GM12891 (cell line): ENCODE data around the gene TSACC. TPM values are rescaled to one million over a fixed set of nuclear protein-coding genes. Genes with fewer than 3 reads are reported as not detected.

Experiments
- DNase-seq: peaks from one replicate; pipeline ENCODE4 v3.0.0; 2011; ENCODE audit warnings: low spot score; ENCODE audit not compliant: insufficient read length
- FAIRE-seq: peaks from 2 replicates; lab custom pipeline; 2011; peaks lifted over from hg19 to GRCh38; lab: Jason Lieb, UNC
- PAX5 ChIP-seq: IDR thresholded peaks from 2 replicates; pipeline ENCODE4 v1.6.1; 2011; ENCODE audit warnings: low read length, moderate library complexity, mild to moderate bottlenecking; ENCODE audit not compliant: insufficient read depth, severe bottlenecking
- POLR2A ChIP-seq: IDR thresholded peaks from 2 replicates; pipeline ENCODE4 v1.6.1; 2011; ENCODE audit warnings: low read depth, low read length, control low read depth
- POLR2AphosphoS5 ChIP-seq: IDR thresholded peaks from 2 replicates; pipeline ENCODE4 v1.6.1; 2011; ENCODE audit warnings: low read depth, low read length, control low read depth
- POU2F2 ChIP-seq: IDR thresholded peaks from 2 replicates; pipeline ENCODE4 v1.6.1; 2011; ENCODE audit warnings: low read depth, mild to moderate bottlenecking, control low read depth, low read length, moderate library complexity
- SPI1 ChIP-seq: IDR thresholded peaks from 2 replicates; pipeline ENCODE4 v1.6.1; 2011; ENCODE audit warnings: low read depth, low read length, control low read depth
- TAF1 ChIP-seq: IDR thresholded peaks from 2 replicates; pipeline ENCODE4 v1.6.1; 2011; ENCODE audit warnings: low read depth, low read length, control low read depth
- polyA plus RNA-seq: library from polyadenylated mRNA; unstranded; fragments of >200 nt; gene quantifications from one replicate; pipeline ENCODE4 v1.2.1, GENCODE V29; 2012; ENCODE audit warnings: low read depth, missing spikeins, inconsistent platforms; ENCODE audit not compliant: missing spikeins

The TSACC gene
- 0.30 TPM for polyA plus RNA-seq

- DNase-seq (peak; percentile 90), FAIRE-seq (peak; percentile 100)
- TF ChIP-seq PAX5: peak; percentile 81
- peak; percentile 95 for TF ChIP-seq POLR2A
- TF ChIP-seq TAF1: peak; percentile 91
- no peak for TF ChIP-seq SPI1
- peak; percentile 96 for TF ChIP-seq POLR2AphosphoS5
- TF ChIP-seq POU2F2: peak; percentile 65
Measured at GRCh38 chr1:156338180-156338976, at the start of gene TSACC, which contains the start of gene CCT3. TSACC (plus strand) TSS chr1:156338526; CDS start chr1:156339758, 1,232 bp downstream. CCT3 (minus strand) TSS chr1:156338292; CDS start chr1:156338184, 108 bp downstream.

DNA sequence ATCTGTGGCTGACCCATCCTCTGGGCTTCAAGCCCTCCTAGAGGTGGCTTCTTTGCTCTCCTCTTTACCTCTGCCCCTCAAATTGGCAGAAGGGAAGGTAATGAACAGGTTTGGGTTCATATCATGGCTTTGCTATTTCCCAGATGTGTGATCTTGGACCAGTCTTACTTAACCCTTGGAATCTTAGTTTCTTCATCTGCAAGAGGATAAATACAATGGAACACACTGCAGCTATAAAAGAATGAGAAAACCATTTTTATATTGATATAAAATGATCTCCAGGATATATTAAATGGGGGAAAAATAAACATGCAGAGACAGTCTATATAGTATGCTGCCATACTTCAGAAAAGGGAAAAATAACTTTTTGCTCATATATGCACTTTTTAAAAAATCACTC lies 48.5 kb upstream of the TSACC start:
- no peak for TF ChIP-seq TAF1
- TF ChIP-seq PAX5: no peak
- no peak for TF ChIP-seq POLR2A
- TF ChIP-seq POU2F2: no peak
- TF ChIP-seq SPI1: no peak
- TF ChIP-seq POLR2AphosphoS5: no peak
- DNase-seq: no peak

DNA sequence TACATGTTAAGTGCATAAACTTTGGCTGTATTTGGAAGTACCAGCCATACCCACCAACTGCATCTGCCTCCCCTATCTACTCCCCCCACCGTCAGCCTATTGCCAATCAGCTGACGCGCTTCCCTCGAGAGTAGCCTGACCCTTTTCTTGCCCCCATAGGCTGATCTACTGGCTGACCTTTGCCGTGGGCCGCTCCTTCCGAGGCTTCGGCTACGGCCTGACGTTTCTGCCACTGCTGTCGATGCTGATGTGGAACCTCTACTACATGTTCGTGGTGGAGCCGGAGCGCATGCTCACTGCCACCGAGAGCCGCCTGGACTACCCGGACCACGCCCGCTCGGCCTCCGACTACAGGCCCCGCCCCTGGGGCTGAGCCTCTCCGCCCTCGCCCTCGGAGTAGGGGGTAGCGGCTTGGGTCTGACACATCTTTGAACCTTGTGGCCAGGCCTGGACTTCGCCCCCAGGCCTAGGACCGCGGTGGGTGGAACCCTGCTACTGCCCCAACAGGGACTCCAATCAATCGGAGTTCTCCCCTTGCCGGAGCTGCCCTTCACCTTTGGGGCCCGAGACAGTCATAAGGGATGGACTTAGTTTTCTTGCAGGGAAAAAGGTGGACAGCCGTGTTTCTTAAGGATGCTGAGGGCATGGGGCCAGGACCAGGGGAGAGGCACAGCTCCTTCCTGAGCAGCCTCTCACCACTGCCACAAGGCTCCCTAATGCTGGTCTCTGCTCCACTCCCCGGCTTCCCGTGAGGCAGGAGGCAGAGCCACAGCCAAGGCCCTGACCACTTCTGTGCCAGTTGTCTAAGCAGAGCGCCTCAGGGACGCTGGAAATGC lies 46.9 kb upstream of the TSACC start:
- FAIRE-seq (peak; percentile 87), DNase-seq (peak; percentile 59)
- no peak for TF ChIP-seq SPI1
- TF ChIP-seq POU2F2: no peak
- no peak for TF ChIP-seq TAF1
- no peak for TF ChIP-seq POLR2A
- TF ChIP-seq POLR2AphosphoS5: no peak
- TF ChIP-seq PAX5: no peak

More for the DNA sequence above, 48.5 kb upstream of the TSACC start:
- FAIRE-seq: no peak

GRCh38 chr1:156293098-156293434 lies 45.3 kb upstream of the TSACC start:
- DNase-seq (no peak), FAIRE-seq (no peak)
- no peak for TF ChIP-seq TAF1
- no peak for TF ChIP-seq POU2F2
- no peak for TF ChIP-seq POLR2A
- no peak for TF ChIP-seq SPI1
- TF ChIP-seq POLR2AphosphoS5: no peak
- TF ChIP-seq PAX5: no peak

DNA sequence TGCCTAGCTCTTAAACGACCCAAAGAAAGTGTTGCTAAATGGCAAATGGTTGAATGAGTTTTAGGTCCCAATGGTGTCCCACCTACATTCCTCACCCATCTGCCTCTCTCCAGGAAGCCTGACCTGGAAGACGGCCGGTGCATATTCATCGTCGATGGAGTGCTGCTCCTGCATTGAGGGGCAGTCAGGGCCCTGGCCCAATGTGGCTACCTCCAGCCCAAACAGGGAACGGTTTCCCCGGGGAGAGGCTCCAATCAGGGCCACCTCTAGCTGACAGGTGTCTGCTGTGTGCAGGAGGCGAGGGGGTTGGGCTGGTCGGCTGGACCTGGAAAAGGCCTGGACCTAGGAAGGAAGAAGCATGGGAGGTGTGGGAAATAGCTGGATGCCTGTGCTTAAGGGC lies 44.4 kb upstream of the TSACC start:
- DNase-seq: no peak
- FAIRE-seq: no peak
- no peak for TF ChIP-seq TAF1
- TF ChIP-seq POLR2AphosphoS5: no peak
- no peak for TF ChIP-seq SPI1
- TF ChIP-seq POLR2A: no peak
- TF ChIP-seq POU2F2: no peak

DNA sequence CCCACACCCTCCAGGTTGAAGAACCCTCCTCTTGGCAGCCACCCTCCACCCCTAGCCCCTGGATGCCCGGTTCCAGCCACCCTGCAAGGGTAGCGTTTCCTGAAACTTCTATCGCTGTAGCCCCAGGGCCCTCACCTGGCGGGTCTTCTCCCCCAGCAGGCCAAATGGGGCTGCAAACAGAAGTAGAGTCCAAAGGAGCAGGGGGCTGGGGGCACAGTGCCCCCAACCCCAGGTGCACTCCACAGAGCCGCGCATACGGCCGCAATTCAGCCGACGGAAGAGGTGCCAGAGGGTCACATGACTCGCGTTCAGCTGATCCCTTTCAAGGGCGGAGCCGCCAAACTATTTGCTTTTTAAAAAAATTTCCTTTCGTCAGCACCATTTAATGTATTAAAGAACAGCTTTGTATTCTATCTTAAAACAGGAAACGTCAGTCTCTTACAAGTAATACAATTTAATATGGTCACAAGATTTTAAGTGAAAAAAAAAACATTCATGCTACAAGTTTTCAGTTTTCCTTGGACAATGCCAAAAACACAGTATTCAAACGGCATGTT lies 42.9 kb upstream of the TSACC start, which contains the start of gene GLMP:
Gene GLMP, minus strand, starts transcription at position 289 of the 557 bp plus-strand sequence. Its CDS starts 34 bp downstream, at position 255.
- TF ChIP-seq SPI1 (no peak), POLR2AphosphoS5 (peak; percentile 47; the same call in 1 of the 2 replicates), POU2F2 (no peak), PAX5 (no peak), TAF1 (no peak), POLR2A (peak; percentile 74)
- FAIRE-seq: peak; percentile 91
- peak; percentile 73 for DNase-seq

DNA sequence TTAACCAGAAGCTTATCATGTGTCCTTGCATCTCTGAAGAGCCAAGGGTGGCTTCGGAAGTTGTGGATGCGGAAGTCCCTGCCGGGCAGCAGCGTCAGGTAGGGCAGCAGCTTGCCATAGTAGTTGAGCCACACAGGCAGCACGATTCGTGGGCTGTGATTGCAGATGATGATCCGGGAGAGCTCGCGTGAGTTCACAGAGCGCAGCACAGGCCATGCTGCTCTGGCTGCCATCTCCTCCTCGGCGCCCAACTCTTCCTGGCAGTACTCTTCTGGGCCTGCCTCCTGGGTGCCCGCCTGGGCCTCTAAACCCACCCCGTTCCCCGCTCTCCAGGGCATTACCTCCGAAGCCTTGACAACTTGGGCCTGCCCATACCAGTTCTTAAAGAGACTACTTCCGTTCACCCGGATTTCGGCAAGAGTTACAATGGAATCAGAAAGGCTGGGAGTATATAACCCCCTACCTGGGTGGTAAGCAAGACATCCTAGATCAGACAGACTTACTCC lies 39.4 kb upstream of the TSACC start, which contains the start of gene VHLL:
Gene VHLL, minus strand, starts transcription at position 456 of the 506 bp plus-strand sequence. Its CDS starts 118 bp downstream, at position 338.
- TF ChIP-seq PAX5 (no peak), SPI1 (no peak)
- DNase-seq (no peak), FAIRE-seq (no peak)

GRCh38 chr1:156303241-156303640 lies 35.1 kb upstream of the TSACC start:
- FAIRE-seq: no peak
- DNase-seq: no peak
- TF ChIP-seq TAF1: no peak
- TF ChIP-seq POU2F2: no peak

DNA sequence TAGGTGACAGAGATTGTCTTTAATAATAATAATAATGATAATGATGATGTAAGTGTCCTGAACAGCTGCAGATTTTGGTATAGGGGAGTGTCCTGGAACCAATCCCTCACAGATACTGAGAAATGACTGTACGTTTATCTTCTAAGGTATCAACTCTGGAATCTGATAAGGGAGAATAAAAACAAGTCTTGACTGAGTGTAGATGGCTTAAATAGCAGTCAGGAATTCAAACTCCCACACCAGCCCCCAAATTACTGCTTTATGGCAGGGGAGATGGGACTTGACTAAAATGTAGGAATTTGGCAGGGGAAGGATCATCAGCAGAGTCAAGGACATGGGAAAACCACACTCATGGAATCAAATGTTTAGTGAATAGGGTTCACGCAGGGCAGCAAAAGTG lies 33.1 kb upstream of the TSACC start:
- TF ChIP-seq SPI1 (no peak), TAF1 (no peak), POU2F2 (no peak), POLR2A (no peak), POLR2AphosphoS5 (no peak), PAX5 (no peak)
- DNase-seq (no peak), FAIRE-seq (no peak)
